ENCODE results near the gene ATG10.

DNA sequence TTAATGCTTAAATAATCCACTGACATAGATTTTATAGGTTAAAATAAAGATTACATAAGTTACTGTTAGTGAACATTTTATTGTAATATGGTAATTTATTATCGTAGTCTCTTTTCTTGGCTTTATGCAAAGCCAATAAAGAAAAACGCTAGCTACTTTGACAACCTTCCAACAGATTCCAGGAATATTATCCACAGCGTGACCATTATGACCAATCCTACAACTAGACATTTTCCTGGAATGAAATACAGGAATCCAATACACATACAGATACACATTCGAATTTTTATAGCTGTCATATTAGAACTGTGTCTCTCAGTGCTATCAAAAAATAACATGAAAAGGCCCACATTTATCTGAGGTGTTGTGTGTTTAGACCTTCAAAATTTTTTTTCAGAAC is 293.2 kb downstream of the ATG10 start:
- TF ChIP-seq, protein P1, sequence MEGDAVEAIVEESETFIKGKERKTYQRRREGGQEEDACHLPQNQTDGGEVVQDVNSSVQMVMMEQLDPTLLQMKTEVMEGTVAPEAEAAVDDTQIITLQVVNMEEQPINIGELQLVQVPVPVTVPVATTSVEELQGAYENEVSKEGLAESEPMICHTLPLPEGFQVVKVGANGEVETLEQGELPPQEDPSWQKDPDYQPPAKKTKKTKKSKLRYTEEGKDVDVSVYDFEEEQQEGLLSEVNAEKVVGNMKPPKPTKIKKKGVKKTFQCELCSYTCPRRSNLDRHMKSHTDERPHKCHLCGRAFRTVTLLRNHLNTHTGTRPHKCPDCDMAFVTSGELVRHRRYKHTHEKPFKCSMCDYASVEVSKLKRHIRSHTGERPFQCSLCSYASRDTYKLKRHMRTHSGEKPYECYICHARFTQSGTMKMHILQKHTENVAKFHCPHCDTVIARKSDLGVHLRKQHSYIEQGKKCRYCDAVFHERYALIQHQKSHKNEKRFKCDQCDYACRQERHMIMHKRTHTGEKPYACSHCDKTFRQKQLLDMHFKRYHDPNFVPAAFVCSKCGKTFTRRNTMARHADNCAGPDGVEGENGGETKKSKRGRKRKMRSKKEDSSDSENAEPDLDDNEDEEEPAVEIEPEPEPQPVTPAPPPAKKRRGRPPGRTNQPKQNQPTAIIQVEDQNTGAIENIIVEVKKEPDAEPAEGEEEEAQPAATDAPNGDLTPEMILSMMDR (IDR thresholded peaks at IDR 0.05) = no peak
- TF ChIP-seq POLR2A (IDR thresholded peaks at IDR 0.05) = no peak
- TF ChIP-seq POLR2AphosphoS5 (IDR thresholded peaks at IDR 0.05) = no peak

Measured in gastroesophageal sphincter (tissue), 3 donors.